Aorta (tissue), 5 donors: ENCODE results near the gene MBP. TPM values are rescaled to one million over a fixed set of nuclear protein-coding genes. Genes with fewer than 3 reads are reported as not detected.

Experiments
- ATAC-seq: fragments of 200-7000 bp; cut with Tn5 transposase; one replicate; pipeline ENCODE4 v1.9.1; 2022; ENCODE audit warnings: moderate library complexity; ENCODE audit not compliant: low FRiP score
- DNase-seq, 2 donors: peaks; one replicate each; pipeline ENCODE4 v3.0.0-alpha.2; 2020
- H3K27ac ChIP-seq, 2 donors: one replicate each; pipeline ENCODE4 v1.5.1; 2013; ENCODE audit warnings: low read length in 2 of 2, mild to moderate bottlenecking in 2 of 2, moderate library complexity in 2 of 2, control low read depth in 1 of 2, inconsistent platforms in 1 of 2, low read depth in 1 of 2
- H3K27me3 ChIP-seq, 2 donors: one replicate each; pipeline ENCODE4 v1.6.1; 2013; ENCODE audit warnings: control low read depth in 1 of 2, low read length in 1 of 2, mild to moderate bottlenecking in 1 of 2, moderate library complexity in 1 of 2; ENCODE audit not compliant: insufficient read depth in 2 of 2, control insufficient read depth in 1 of 2
- H3K36me3 ChIP-seq, 2 donors: one replicate each; pipeline ENCODE4 v1.6.1; 2013; ENCODE audit warnings: control low read depth in 1 of 2, low read length in 1 of 2, mild to moderate bottlenecking in 1 of 2; ENCODE audit not compliant: insufficient read depth in 2 of 2, control insufficient read depth in 1 of 2
- H3K4me1 ChIP-seq, 2 donors: one replicate each; pipeline ENCODE4 v1.6.1; 2013; ENCODE audit warnings: low read length in 2 of 2, control low read depth in 1 of 2, mild to moderate bottlenecking in 1 of 2, moderate library complexity in 1 of 2; ENCODE audit not compliant: insufficient read depth in 2 of 2, control insufficient read depth in 1 of 2
- H3K4me3 ChIP-seq, 2 donors: one replicate each; pipeline ENCODE4 v1.5.1; 2013; ENCODE audit warnings: low read length in 2 of 2, control low read depth in 1 of 2, mild to moderate bottlenecking in 1 of 2
- H3K9me3 ChIP-seq: one replicate; pipeline ENCODE4 v1.6.1; 2013; ENCODE audit warnings: mild to moderate bottlenecking, low read length; ENCODE audit not compliant: control insufficient read depth
- WGBS, 2 donors: extraction: QIAGEN DNeasy Blood & Tissue Kit; methylation state at CpG; one replicate each; pipeline ENCODE4 v1.1.7; 2013; 5-methylcytosine and 5-hydroxymethylcytosine counted together
- intact Hi-C, 2 donors: fragments of 100-400 bp; cut with DNase I; formaldehyde crosslinking; loops; one replicate each; pipeline versions ENCODE4 v1.14.2 to v1.15.0; 2022
- polyA plus RNA-seq, 2 donors: library from polyadenylated mRNA; stranded (reverse); fragments of 200-250 nt; gene quantifications; one replicate each; pipeline ENCODE4 v1.2.3, GENCODE V29; 2013
- total RNA-seq, 2 donors: library from RNA; stranded (reverse); fragmentation: NEBNext Ultra II Directional; extraction: Animal tissue kit (Norgen Biotek cat#: 25700); gene quantifications; one replicate each; pipeline ENCODE4 v1.2.1, GENCODE V29; 2021
- donor health status: healthy with polysubstance abuse.
- donor health status: Bipolar disorder and iron deficiency.
- donor health status: DM: no; HTN: no; CAD: no.
- donor health status: DM: no; HTN: no; CAD: no.
- donor health status: DM: yes; HTN: yes; CAD: no.

MBP gene
- total and polyA plus RNA-seq, 4 donors = 9.1 to 62.7 (median 26.6) TPM

- no peaks in the 10 kb centered on the region for H3K4me1 ChIP-seq
- no peaks in the 10 kb centered on the region for H3K9me3 ChIP-seq
- peaks cover 7 to 8% of the 10 kb centered on the region in 2 donors for H3K36me3 ChIP-seq
- intact Hi-C loops = no loop called here
- DNase-seq (no peak), ATAC-seq (no peak)
- no peak overlapping the region for H3K27ac ChIP-seq
- H3K4me3 ChIP-seq = no peak overlapping the region
- WGBS, 2 donors = 88% methylated on average over 12 of the region's 12 CpGs
- no peaks in the 10 kb centered on the region for H3K27me3 ChIP-seq
Measured at GRCh38 chr18:76938619-76939018, 194.0 kb downstream of the MBP start.

GRCh38 chr18:76937597-76937996, 195.0 kb downstream of the MBP start:
- ATAC-seq (no peak), DNase-seq (no peak)
- Histone ChIP-seq H3K36me3 (peaks cover 7 to 8% of the 10 kb centered on the region in 2 donors), H3K27me3 (no peaks in the 10 kb centered on the region), H3K9me3 (no peaks in the 10 kb centered on the region), H3K4me3 (no peak overlapping the region), H3K27ac (no peak overlapping the region), H3K4me1 (no peaks in the 10 kb centered on the region)
- intact Hi-C loops = no loop called here
- WGBS, 2 donors = 61 to 64% methylated on average over 1 of the region's 1 CpG

GRCh38 chr18:76936877-76937276, 195.7 kb downstream of the MBP start:
- no peak overlapping the region for H3K27ac ChIP-seq
- DNase-seq (no peak), ATAC-seq (no peak)
- intact Hi-C loops = no loop called here
- no peak overlapping the region for H3K4me3 ChIP-seq
- no peaks in the 10 kb centered on the region for H3K27me3 ChIP-seq
- H3K36me3 ChIP-seq = peaks cover 7 to 8% of the 10 kb centered on the region in 2 donors
- no peaks in the 10 kb centered on the region for H3K4me1 ChIP-seq
- no peaks in the 10 kb centered on the region for H3K9me3 ChIP-seq
- WGBS, 2 donors = 96% methylated on average over 11 of the region's 11 CpGs

GRCh38 chr18:76935722-76936337, 196.8 kb downstream of the MBP start:
- Histone ChIP-seq H3K9me3 (no peaks in the 10 kb centered on the region), H3K4me1 (no peaks in the 10 kb centered on the region), H3K27me3 (no peaks in the 10 kb centered on the region), H3K27ac (no peak overlapping the region), H3K4me3 (no peak overlapping the region), H3K36me3 (peaks cover 7 to 8% of the 10 kb centered on the region in 2 donors)
- 92 to 93% methylated on average over 18 of the region's 18 CpGs for WGBS, 2 donors
- intact Hi-C loops = no loop called here
- DNase-seq (no peak), ATAC-seq (no peak)

- ATAC-seq = peak; percentile 68
Measured at GRCh38 chr18:76932026-76932819, 200.4 kb downstream of the MBP start.

GRCh38 chr18:76931171-76931570, 201.4 kb downstream of the MBP start:
- ATAC-seq = no peak
- intact Hi-C loops = no loop called here
- Histone ChIP-seq H3K9me3 (no peaks in the 10 kb centered on the region), H3K36me3 (peaks cover 0 to 1% of the 10 kb centered on the region in 2 donors), H3K4me3 (no peak overlapping the region), H3K27ac (no peak overlapping the region), H3K27me3 (no peaks in the 10 kb centered on the region), H3K4me1 (no peaks in the 10 kb centered on the region)
- whole genome bisulfite sequencing, 2 donors = 91 to 93% methylated on average over 6 of the region's 6 CpGs
- DNase-seq = no peak

More at GRCh38 chr18:76932026-76932819, 200.4 kb downstream of the MBP start:
- Histone ChIP-seq H3K27ac (no peak overlapping the region), H3K9me3 (no peaks in the 10 kb centered on the region), H3K4me1 (no peaks in the 10 kb centered on the region), H3K27me3 (no peaks in the 10 kb centered on the region), H3K36me3 (peaks cover 0 to 4% of the 10 kb centered on the region in 2 donors), H3K4me3 (no peak overlapping the region)
- intact Hi-C loops = no loop called here
- 84 to 85% methylated on average over 11 of the region's 11 CpGs for WGBS, 2 donors
- peak in 1 of 2 donors; percentile 65 for DNase-seq

Other genes with a start within 250 kb of the MBP start
- under 1 TPM in 1 of 2 donors, not detected in 1; 0.24 TPM for gene GALR1, start 117.1 kb upstream of the MBP start, total RNA-seq
- under 1 TPM in 1 of 2 donors, not detected in 1; under 0.01 TPM for gene GALR1, start 117.1 kb upstream of the MBP start, polyA plus RNA-seq